Ishikawa (cell line): ENCODE data around the gene TSHB.

Experiments
- CEBPB ChIP-seq: IDR thresholded peaks from 2 replicates; pipeline ENCODE4 v1.6.1; 2012
- CREB1 ChIP-seq: IDR thresholded peaks from 2 replicates; pipeline ENCODE4 v1.6.1; 2012; ENCODE audit warnings: low read depth
- EGR1 ChIP-seq: IDR thresholded peaks from 2 replicates; pipeline ENCODE4 v1.6.1; 2012
- EP300 ChIP-seq: IDR thresholded peaks from 2 replicates; pipeline ENCODE4 v1.6.1; 2012; ENCODE audit warnings: borderline replicate concordance
- FOXM1 ChIP-seq: IDR thresholded peaks from 2 replicates; pipeline ENCODE4 v1.6.1; 2012; ENCODE audit warnings: low read depth, borderline replicate concordance
- MAX ChIP-seq: IDR thresholded peaks from 2 replicates; pipeline ENCODE4 v1.6.1; 2012
- NFIC ChIP-seq: IDR thresholded peaks from 2 replicates; pipeline ENCODE4 v1.6.1; 2012
- RAD21 ChIP-seq: IDR thresholded peaks from 2 replicates; pipeline ENCODE4 v1.6.1; 2012; ENCODE audit warnings: low read depth
- TAF1 ChIP-seq: IDR thresholded peaks from 2 replicates; pipeline ENCODE4 v1.6.1; 2012; ENCODE audit warnings: low read depth, mild to moderate bottlenecking
- TCF12 ChIP-seq: IDR thresholded peaks from 2 replicates; pipeline ENCODE4 v1.6.1; 2012; ENCODE audit warnings: low read depth
- TEAD4 ChIP-seq: IDR thresholded peaks from 2 replicates; pipeline ENCODE4 v1.6.1; 2012
- YY1 ChIP-seq: IDR thresholded peaks from 2 replicates; pipeline ENCODE4 v1.6.1; 2012; ENCODE audit warnings: low read depth
- ZBTB7A ChIP-seq: IDR thresholded peaks from 2 replicates; pipeline ENCODE4 v1.6.1; 2012; ENCODE audit warnings: low read depth
- TF ChIP-seq, protein P1 (sequence below): IDR thresholded peaks from 2 replicates; pipeline ENCODE4 v1.6.1; 2012
- TF ChIP-seq, protein P2 (sequence below): IDR thresholded peaks from 2 replicates; pipeline ENCODE4 v1.6.1; 2012; ENCODE audit warnings: low read depth, mild to moderate bottlenecking

The TSHB gene

DNA sequence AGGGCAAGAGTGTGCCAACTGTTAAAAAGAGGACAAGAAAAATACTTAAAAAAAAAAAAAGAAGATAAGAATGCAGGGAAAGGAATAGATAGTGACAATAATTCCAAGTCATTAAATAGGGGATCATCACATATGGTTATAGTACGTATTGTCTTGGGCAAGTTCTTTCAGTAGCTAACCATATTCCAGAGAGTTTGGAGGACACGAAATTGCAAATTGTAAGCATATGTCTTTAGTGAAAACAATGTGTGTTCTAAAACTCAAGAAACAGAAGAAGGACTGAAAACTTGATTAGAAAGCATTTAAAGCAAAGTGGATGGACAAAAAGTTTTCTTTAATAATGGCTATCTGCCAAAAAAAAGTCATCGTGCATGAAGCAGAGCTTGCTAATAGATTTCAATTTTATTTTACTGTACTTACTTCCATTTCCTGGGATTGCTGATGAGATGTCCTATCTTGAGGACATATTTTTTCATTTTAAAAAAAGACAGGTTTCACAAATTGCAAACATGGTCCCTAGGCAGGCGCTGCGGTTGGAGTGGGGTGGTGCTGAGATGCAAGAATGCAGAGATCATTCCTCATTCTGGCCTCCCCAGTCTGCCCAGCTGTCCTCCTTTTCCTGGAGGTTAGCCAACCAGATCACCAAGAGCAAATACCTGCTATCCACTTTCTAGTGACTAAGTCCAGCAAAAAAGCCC, 47.8 kb downstream of the TSHB start:
- TF ChIP-seq ZBTB7A (no peak), CEBPB (no peak), TEAD4 (no peak), RAD21 (no peak), YY1 (no peak), EP300 (no peak), FOXM1 (no peak), MAX (no peak), TCF12 (no peak), CREB1 (no peak)
- TF ChIP-seq, protein P1, sequence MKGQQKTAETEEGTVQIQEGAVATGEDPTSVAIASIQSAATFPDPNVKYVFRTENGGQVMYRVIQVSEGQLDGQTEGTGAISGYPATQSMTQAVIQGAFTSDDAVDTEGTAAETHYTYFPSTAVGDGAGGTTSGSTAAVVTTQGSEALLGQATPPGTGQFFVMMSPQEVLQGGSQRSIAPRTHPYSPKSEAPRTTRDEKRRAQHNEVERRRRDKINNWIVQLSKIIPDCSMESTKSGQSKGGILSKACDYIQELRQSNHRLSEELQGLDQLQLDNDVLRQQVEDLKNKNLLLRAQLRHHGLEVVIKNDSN: no peak
- TF ChIP-seq, protein P2, sequence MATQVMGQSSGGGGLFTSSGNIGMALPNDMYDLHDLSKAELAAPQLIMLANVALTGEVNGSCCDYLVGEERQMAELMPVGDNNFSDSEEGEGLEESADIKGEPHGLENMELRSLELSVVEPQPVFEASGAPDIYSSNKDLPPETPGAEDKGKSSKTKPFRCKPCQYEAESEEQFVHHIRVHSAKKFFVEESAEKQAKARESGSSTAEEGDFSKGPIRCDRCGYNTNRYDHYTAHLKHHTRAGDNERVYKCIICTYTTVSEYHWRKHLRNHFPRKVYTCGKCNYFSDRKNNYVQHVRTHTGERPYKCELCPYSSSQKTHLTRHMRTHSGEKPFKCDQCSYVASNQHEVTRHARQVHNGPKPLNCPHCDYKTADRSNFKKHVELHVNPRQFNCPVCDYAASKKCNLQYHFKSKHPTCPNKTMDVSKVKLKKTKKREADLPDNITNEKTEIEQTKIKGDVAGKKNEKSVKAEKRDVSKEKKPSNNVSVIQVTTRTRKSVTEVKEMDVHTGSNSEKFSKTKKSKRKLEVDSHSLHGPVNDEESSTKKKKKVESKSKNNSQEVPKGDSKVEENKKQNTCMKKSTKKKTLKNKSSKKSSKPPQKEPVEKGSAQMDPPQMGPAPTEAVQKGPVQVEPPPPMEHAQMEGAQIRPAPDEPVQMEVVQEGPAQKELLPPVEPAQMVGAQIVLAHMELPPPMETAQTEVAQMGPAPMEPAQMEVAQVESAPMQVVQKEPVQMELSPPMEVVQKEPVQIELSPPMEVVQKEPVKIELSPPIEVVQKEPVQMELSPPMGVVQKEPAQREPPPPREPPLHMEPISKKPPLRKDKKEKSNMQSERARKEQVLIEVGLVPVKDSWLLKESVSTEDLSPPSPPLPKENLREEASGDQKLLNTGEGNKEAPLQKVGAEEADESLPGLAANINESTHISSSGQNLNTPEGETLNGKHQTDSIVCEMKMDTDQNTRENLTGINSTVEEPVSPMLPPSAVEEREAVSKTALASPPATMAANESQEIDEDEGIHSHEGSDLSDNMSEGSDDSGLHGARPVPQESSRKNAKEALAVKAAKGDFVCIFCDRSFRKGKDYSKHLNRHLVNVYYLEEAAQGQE: no peak

GRCh38 chr1:115077984-115078330, 48.3 kb downstream of the TSHB start:
- no peak for TF ChIP-seq RAD21
- no peak for TF ChIP-seq TAF1
- TF ChIP-seq TCF12: no peak

DNA sequence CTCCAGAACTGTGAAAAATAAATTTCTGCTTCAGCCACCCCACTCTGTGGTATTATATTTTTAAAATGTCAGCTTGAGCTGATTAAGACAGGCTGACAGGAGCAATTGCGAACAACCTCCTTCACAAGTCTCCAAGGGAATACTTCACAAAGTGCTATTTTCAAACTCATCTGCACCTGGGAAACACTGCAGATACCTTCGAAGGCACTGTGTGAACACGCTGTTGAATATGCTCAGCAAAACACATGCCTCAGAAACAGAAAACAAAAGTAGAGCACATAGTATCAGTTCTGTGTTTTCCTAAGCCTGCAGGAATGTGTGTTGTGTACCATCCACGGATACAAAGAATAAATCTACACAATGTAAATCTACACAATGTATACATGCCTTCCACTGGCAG, 49.1 kb downstream of the TSHB start:
- TF ChIP-seq ZBTB7A (no peak), TCF12 (no peak), EP300 (no peak), CEBPB (no peak), TEAD4 (no peak), NFIC (no peak), TAF1 (no peak), YY1 (no peak), FOXM1 (no peak), CREB1 (no peak), RAD21 (no peak), EGR1 (no peak), MAX (no peak)
- TF ChIP-seq, protein P2: no peak
- TF ChIP-seq, protein P1: no peak

GRCh38 chr1:115082949-115083348, 53.3 kb downstream of the TSHB start:
- TF ChIP-seq EGR1: no peak
- TF ChIP-seq TEAD4: no peak
- TF ChIP-seq, protein P1: no peak
- no peak for TF ChIP-seq ZBTB7A
- TF ChIP-seq NFIC: no peak
- no peak for TF ChIP-seq FOXM1
- TF ChIP-seq RAD21: no peak
- no peak for TF ChIP-seq YY1
- no peak for TF ChIP-seq MAX
- TF ChIP-seq CREB1: no peak
